Stimulated activated CD8-positive, alpha-beta memory T cell treated with anti-CD3 and anti-CD28 coated beads, Interleukin-12 subunit alpha, Interleukin-12 subunit beta, amount 100 ng/mL, for 1 hour (primary cell): Measurements from ENCODE around the gene BRWD1.
A peak's percentile ranks its signal among the peaks of the same experiment; 100 is the strongest.

Experiments
- DNase-seq: peaks from one replicate; pipeline ENCODE4 v3.0.0-alpha.2; 2020; ENCODE audit warnings: low read depth

BRWD1 gene

DNA sequence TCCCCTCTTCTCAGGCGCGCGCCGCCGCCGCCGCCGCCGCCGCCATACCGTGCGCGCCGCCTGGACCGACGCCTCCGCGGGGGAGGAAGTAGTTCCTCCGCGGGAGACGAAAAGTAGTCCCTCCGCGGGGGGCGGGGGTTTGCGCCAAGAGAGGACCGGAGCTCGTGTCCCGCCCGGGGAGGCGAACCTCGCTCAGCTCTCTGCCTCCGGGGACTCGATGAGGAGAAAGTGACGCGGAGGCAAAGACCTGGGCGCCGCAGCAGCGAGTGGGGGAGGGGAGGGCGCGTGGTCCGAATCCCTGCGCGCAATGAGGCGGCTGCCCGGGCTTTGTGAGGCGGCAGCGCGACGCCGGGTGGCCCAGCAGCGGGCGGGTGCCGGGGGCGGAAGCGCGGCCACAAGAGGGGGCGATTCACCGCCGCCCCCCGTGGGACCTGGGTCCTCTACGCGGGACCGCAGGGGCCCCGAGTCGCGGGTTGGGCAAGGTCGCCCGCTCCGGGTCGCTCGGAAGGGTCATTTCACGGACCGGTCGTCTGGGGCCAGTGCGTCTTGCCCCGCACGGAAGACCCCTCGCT, at the start of gene BRWD1:
BRWD1 (minus strand) TSS at position 62 of the 572 bp plus-strand sequence. CDS start 141 bp downstream, outside the sequence.
- peak; percentile 57 for DNase-seq

DNA sequence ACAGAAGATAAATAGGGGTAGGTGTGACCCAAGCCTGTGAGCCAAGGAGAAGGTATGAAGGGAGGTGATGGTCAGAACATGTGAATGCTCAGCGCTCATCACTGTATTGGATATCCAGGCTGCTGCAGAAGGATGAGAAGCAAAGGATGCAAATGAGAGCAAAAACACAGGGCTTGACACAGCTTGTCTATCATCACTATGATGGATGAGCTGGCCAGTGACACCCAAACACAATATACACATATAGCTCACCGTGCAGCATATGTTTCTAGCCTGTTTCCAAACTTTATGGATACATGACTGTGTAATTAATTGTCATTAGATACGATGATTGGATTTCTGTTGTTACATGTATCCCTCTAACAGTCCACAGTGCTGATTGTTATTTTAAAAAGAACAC, 49.3 kb upstream of the BRWD1 start:
- no peak for DNase-seq

DNA sequence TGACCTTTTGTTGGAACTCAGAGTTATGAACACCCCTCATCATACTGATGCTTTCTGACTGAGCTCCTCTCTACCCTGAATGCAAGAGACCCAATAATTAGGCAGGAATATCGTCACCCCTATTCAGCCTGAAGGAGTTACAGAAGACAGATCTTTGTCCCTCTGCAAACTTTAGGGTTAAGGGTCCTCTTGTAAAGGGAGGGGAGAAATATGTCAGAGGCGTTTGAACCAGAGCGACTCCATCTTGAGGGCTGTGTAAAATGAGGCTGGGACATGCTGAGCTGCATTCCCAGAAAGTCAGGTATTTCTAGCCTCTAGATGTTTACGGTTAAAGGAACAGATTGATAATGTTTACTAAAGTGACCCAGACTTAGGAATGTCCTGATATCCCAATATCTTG, 46.0 kb upstream of the BRWD1 start:
- DNase-seq, result no peak

DNA sequence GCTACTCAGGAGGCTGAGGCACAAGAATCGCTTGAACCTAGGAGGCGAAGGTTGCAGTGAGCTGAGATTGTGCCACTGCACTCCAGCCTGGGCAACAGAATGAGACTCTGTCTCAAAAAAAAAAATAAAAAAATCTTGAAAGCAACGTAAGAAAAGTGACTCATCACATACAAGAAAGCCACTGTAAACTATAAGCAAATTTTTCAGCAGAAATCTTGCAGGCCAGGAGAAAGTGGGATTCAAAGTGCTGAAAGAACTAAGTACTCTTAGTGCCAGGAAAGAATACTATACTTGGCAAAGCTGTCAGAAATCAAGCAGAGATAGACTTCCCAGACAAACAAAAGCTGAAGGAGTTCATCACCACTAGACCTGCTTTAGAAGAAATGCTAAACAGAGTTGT, 39.9 kb upstream of the BRWD1 start:
- no peak for DNase-seq

DNA sequence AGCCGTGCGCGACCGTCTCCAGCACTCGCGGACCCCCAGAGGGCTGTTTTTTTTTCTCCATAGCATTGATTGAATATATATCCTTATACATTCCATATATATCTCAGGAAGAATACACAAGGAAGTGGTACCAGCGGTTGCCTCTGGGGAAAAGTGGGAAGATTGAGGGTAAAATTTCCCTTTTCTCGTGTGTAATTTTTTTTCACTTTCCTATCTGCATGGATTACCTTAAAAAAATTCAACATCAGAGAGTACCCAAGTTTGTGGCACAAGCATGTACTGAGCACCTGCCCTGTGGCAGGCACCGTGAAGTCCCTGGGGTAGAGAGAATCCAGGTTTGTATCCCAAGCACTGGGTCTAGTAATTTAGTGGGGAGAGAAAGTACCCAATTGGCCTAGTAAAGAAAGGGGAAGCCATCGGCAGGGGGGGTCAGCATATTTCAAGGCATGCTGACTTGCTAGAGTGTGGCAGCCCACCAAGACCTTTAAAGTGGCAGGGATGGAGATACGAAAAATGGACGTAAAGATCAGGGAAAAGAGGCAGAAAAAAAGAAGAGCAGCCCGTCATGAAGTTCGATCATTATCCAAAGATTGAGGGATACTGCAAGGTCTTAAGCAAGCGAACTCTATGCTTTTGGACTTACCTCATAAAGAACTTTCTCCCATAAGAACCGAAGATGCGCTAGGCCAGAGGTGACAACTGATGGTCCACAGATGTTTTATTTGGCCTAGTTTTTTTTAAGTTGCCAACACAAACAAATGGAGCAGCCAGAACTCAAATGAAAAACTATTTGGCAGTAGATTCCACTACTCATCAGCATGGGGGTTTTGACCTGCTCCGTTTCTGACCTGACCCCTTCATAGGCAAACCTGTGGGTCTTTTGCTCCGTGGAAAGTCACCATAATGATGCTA, 36.9 kb upstream of the BRWD1 start:
- no peak for DNase-seq

DNA sequence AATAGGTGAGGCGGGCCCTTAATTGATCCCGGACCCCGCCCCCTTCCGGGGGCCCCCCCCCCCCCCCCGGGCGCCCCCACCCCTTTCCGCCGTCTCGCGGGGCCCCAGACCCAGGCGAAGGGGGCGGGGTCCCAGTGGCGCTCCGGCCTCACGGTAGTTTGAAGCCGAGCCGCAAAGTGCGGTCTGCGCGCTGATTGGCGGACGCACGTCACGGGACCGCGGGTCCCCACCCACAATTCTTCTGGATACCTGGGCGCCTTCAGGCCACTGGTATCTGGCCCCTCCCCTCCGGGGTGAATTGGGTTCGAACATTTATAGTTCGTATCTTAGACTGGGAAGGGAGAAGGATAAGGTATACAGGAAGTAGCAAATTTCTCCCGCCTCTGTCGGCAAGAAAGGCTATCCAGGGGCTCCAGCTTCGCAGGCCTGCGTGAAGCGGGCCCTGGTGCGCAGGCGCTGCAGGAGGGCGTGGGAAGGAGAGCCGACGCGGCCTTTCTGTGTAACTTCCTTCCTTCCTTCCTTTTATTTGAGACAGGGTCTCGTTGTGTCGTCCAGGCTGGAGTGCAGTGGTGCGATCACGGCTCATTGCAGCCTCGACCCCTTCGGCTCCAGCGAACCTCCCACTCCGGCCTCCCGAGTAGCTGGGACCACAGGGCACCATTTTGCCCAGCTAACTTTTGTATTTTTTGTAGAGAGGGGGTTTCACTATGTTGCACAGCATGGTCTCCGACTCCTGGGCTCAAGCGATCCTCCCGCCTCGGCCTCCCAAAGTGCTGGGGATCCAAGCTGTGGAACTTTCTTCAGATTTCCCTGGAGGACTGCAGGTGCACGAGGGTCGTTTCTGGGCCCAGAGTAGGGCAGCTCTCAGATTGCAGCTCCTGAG, 36.0 kb upstream of the BRWD1 start:
- DNase-seq, result peak; percentile 95

DNA sequence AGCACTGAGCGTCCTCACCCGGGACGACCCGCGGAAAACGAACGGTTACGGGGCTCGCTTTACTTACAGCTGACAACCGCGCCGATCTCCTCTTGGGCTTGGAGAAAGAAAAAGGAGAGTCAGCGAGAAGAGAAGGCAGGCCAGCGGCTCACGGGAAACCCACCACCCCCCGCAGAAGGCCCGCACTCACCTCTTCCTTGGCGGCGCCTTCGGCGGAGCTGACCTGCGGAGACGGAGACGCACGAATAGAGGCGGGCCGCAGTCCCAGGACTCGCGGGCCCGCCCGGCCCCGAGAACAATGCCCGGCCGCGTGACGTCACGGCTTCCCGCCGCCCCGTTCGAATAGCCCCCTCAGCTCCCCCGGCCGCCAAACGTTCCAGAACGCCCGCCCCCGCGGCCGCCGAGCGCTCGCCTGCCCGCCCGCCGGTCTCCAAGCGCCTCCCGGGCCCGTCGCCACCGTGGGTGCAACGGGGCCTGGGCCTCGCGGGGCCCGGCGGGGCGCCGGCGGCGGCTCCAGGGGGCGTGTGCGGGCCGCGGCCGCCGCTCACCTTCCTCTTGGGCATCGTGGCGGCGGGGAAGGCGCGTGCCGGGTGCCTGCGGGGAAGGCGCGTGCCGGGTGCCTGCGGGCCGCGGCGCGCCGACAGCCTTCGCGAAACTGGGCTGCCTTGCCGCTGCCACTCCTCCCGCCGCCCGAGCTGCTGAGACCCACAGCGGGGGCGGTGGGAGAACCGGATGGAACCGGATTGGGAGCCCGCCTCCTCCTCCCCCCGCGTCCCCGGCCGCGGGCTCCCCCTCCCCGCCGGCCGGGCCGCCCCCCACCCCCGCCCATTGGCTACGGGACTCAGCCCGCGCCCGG, 35.2 kb upstream of the BRWD1 start, which contains the start of gene HMGN1:
HMGN1 (minus strand) TSS at position 734 of the 856 bp plus-strand sequence; CDS start at position 563, 171 bp downstream.
- peak; percentile 75 for DNase-seq

DNA sequence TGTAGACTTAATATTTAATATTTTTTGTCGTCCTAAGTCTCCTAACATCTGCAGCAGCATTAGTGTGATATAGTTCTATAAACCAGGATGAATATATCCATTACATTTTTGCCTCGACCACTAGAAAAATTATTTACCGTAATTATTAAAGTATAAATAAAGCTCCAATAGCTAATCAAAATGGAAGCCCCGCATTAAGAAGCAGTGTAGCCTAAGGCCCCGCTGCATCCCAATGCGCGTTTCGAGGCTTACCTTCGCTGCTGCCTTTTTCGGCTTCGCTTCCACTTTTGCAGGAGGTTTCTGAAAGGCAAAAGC, 34.6 kb upstream of the BRWD1 start:
- no peak for DNase-seq

DNA sequence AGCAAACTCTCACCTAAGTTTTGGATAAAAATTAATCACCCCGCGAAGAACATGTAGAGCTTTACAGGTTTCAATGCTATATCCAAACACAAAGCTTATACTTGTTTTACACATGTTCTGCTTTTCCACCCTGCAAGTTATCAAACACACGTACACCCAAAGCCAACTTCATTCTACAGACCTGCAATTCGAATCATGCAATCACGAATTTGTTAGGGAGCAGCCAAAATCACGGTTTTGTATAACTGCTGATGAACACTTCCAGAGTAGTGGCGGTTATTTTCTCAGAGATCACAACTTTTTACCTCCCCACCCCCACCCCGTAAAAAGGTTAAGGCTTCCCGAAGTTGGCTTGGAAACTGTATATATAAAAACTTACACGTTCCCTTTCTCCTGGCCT, 34.1 kb upstream of the BRWD1 start:
- DNase-seq, result no peak

DNA sequence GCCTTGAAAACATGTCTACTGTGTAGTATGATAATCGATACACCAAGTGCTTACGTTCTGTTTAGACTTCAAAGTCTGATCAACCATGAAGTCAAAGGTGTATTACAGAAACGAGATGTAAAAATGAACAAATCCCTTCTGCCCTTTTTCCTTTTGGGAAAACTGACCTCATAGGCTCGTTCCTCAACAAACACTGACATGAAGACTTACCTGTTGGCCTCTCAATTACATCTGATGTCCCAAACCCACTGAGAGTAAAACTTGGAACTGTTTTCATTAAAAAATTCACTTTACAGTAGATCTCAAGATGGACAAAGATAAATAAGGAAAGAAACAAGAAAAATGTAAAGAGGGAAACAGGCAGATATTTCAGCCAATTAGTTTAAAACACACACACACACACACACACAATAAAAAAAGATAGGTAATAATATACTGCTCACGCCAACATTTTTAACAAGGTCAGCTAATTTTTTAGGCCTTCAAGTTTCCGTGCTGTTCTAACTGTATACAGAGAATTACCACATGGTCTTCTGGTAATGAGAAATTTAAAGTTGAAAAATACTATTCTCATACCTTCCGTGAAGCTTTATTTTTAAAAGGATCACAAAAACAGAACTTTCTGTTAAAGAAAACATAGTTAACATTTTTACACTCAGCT, 33.4 kb upstream of the BRWD1 start:
- no peak for DNase-seq

DNA sequence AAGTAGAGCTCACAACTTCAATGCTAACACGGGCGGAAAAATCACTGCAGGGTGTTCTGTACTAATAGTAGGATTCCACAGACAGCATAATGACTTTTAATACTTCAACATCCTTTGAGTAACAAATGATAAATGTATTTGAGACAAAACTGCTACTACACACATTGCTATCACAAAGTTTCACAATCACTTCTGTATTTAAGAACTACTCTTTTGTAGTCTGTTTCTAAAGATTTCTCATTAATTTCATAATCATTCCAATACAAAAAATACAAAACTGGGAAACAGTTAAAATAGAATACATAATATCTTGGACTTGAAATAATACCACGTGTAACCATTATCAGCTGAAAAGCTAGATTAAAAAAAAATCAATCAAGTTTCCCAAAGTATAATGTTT, 32.8 kb upstream of the BRWD1 start:
- DNase-seq, result no peak

DNA sequence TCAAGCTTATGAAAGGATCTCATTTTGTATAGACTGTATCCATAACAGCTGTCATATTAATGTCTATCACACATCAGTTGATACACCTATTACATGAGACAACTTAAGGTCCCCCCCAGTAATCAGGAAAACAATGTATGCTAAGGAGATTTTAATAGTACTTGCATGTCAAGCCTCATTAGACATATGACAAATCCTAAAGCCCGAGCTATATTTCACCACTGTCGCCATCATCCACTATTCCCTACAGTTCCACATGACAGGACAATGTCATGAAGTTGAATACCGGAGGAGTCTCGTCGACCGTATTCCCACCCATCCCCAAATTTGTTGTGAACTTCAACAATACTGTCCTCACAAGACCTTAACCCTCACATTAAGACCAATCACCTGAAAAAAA, 32.0 kb upstream of the BRWD1 start:
- DNase-seq, result no peak

DNA sequence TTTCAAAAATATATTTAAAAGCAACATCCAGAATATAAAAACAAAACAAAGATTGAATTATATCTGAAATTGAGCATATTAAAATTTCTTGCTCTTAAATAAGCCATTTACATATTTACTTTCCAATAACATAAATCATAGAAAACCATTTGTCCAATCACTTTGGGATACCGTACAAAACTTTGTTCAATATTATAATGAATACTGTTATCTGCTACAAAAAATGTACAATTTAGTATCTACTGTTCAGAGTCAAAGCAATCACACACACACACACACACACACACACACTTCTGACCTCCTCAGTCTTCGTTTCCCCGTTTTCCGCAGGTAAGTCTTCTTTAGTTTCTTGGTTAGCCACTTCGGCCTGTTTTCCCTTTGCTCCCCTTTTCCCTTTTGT, 31.4 kb upstream of the BRWD1 start:
- no peak for DNase-seq

DNA sequence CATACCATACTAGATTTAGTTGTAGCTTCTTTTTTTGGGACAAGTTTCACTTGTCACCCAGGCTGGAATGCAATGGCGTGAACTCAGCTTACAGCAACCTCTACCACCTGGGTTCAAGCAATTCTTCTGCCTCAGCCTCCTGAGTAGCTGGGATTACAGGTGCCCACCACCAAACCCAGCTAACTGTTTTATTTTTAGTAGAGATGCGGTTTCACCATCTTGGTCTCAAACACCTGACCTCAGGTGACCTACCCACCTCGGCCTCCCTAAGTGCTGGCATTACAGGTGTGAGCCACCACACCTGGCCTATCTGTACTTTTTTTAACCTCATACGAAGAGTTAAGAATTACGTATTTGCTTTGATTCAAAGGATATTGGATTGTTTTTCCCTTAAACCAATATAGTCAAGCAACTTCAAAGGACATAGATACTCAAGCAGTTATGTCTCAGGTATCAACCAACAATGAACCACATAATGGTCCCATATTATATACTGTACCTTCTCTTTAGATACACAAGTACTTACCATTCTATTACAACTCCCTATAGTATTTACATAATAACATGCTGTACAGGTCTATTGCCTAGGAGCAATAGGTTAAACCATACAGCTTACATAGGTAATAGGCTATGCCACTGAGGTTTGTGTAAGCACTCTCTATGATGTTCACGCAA, 28.0 kb upstream of the BRWD1 start:
- DNase-seq, result no peak

DNA sequence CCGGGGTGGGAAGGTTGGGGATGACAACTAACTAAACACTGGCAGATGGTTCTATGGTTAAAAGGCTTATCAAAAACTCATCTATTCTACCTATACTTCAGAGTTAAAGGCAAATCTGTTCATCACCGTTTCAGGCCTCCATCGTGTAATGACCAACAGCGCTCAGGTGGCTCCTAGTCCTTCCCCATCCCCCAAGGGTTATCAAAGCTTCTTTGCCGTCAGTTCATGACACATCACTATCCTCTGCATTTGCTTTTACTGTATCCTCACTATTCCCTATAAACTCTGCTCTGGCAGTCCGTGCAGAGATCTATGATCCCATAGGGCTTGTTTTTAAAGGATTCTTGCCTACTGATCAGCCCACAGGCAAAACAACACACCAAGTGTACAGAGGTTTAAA, 27.3 kb upstream of the BRWD1 start:
- no peak for DNase-seq

DNA sequence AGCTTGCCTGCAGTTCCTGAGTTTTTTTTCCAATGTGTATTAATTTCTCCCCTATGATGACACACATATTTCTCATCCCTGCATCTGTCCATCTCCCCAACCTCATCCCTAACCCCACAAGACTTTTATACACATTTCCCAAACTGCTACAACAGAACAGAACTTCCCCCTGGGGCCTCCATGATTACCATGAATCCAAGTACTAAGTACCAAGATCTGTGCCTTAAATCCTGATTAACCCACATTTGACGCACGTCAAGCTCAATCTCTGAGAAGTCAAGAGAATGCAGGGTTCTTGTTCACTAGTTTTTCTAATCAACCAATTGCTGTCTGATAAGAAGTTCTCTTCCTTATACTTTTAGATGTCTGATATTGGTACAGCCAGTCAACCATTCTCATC, 25.8 kb upstream of the BRWD1 start:
- no peak for DNase-seq

DNA sequence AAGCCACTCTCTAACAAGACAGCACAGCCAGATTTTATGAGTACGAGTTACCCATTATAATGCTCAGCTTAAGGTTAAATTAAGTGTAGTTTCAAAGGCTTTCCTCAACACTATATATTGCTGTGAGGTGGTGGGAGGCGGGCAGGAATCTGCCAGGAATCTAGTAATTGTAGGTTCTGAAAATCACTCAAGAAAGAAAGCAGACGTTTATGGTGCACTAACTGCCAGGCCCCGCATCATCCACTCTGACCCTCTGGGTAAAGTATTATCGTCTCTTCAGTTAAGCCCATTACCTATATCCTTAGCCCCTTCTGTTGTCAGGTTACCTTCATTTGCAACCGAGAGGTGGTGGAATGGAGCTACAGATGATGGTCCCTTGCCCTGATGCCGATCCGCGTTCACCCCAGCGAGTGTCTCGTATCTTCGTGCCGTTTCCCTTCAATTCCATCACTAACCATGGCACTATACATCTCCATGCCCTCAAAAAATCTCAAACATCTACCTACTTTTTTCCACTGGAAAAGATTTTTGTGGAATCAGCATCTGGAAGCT, 23.1 kb upstream of the BRWD1 start:
- no peak for DNase-seq

DNA sequence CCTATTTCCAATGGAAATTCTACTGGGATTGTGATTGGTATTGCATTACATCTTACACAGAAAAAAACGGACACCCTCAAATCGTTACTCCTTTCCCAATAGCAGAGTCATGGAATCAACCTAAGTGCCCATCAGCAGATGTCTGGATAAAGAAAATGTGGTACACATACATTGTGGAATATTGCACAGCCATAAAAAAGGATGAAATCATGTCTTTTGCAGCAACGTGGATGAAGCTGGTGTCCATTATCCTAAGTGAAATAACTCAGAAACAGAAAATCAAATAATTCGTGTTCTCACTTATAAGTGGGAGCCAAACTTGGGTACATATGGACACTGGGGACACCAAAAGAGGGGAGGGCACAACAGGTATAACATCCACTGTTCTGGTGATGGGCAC, 21.2 kb upstream of the BRWD1 start:
- DNase-seq, result no peak

DNA sequence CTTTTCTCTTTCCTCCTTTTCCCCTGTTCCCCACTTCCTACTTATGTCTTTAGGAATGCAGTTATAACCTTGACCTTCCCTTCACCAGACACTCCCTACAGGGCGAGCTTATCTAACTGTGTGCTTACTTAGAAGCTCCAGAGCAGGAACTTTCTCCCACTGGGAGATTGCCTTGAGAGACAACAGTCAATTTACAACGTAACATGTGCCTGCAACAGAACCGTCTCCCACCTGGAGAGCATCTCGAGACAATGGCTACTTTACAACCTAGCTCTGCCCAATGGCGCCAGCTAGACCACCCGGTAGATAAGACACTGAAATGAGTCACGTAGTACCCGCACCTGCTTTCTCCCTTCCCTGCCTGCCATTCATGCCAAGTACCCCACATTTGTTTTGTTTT, 18.7 kb upstream of the BRWD1 start:
- DNase-seq, result no peak

DNA sequence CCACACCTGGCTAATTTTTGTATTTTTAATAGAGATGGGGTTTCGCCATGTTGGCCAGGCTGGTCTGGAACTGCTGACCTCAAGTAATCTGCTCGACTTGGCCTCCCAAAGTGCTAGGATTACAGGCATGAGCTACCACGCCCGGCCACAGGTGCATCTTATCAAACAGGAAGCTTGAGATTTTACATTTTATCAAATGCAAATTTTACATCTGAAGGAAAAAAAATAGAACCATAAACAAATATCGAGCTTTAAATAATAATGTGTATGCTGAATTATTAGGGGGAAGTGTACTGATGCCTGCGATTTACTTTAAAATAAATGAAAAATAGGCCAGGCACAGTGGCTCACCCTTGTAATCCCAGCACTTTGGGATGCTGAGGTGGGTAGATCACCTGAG, 16.6 kb upstream of the BRWD1 start:
- no peak for DNase-seq
